ENCODE measurements around the gene MAPRE3.

GRCh38 chr2:27009716-27010115 lies 39.3 kb downstream of the MAPRE3 start:
- TF ChIP-seq ELF4 (IDR thresholded peaks at IDR 0.05) (no peak), L3MBTL2 (conservative IDR thresholded peaks at IDR 0.05) (no peak), SUZ12 (IDR thresholded peaks at IDR 0.05) (no peak)

All from HEK293T (cell line).